Nephron (organoid): ENCODE results near the gene DMC1.
"Not testable (repeated sequence)": the region's sequence is repeated elsewhere in the genome, so short reads cannot be mapped to it uniquely, and the experiment has no call there.

ENCODE experiments used
- H3K27ac Mint-ChIP-seq, 3 experiments: 2 replicates each; pipeline ENCODE4 v1.8.0; 2020; ENCODE audit warnings: mixed read lengths in 3 of 3, mild to moderate bottlenecking in 2 of 3, moderate library complexity in 1 of 3
- H3K27me3 Mint-ChIP-seq: 2 replicates; pipeline ENCODE4 v1.8.0; 2021; ENCODE audit warnings: low read depth, mild to moderate bottlenecking, moderate library complexity, mixed read lengths
- H3K36me3 Mint-ChIP-seq: 2 replicates; pipeline ENCODE4 v1.8.0; 2020; ENCODE audit warnings: low read depth, mixed read lengths
- H3K4me1 Mint-ChIP-seq: 2 replicates; pipeline ENCODE4 v1.8.0; 2020; ENCODE audit warnings: mixed read lengths
- H3K4me3 Mint-ChIP-seq, 3 experiments: 2 replicates each; pipeline ENCODE4 v1.8.0; 2020; ENCODE audit warnings: mild to moderate bottlenecking in 3 of 3, mixed read lengths in 3 of 3, moderate library complexity in 2 of 3
- H3K9me3 Mint-ChIP-seq: 2 replicates; pipeline ENCODE4 v1.8.0; 2020; ENCODE audit warnings: mixed read lengths
- TF ChIP-seq, protein P1 (sequence below), 3 experiments: fragments of 200-600 bp; sonication (generic); IDR thresholded peaks; one replicate each; pipeline ENCODE4 v1.5.0; 2021; ENCODE audit warnings: antibody characterized with exemption in 3 of 3; ENCODE audit not compliant: unreplicated experiment in 3 of 3

The DMC1 gene, protein sequence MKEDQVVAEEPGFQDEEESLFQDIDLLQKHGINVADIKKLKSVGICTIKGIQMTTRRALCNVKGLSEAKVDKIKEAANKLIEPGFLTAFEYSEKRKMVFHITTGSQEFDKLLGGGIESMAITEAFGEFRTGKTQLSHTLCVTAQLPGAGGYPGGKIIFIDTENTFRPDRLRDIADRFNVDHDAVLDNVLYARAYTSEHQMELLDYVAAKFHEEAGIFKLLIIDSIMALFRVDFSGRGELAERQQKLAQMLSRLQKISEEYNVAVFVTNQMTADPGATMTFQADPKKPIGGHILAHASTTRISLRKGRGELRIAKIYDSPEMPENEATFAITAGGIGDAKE

DNA sequence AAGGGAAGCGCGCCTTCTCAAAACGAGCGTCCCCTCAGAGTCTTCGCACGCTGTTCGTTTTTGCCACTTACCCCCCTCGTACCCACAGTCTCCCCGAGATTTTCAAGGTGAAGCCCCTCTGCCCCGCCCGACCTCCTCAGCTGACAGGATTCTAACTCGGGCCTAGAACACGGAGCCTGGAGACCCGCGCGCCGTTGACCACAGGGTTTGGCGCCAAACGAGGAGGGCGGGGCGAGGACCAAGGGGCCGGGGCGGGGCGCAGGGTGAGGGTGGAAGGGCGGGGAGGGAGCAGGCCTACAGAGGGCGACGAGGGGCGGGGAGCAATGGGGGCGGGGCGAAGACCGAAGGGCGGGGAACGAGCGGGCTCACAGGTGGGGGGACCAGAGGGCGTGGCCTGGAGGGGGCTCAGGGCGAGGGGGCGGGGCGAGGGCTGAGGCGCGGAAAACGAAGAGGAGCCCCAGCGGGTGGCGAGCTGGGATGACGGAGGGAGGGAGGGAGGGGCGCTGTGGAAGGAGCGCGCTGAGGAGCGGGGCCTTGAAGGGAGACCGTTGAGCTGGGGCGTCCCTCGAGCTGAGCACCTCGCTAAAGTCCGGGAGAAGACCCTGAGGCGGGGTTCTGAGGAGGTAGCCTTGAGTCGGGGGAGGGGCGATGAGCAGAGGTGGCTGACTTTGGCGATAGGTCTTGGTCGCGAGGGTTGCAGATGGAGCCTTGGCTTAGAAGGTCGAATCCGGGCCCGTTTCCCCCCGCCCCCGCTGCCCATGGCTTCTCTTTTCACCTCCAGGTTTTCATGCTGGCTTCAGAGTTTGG is at the start of gene DMC1:
DMC1 (minus strand) TSS at position 212 of the 807 bp plus-strand sequence. CDS start 1,927 bp downstream, outside the sequence.
- H3K27me3 Mint-ChIP-seq, result peaks cover 7% of the 10 kb centered on the region
- H3K9me3 Mint-ChIP-seq, result no peaks in the 10 kb centered on the region
- TF ChIP-seq, protein P1, sequence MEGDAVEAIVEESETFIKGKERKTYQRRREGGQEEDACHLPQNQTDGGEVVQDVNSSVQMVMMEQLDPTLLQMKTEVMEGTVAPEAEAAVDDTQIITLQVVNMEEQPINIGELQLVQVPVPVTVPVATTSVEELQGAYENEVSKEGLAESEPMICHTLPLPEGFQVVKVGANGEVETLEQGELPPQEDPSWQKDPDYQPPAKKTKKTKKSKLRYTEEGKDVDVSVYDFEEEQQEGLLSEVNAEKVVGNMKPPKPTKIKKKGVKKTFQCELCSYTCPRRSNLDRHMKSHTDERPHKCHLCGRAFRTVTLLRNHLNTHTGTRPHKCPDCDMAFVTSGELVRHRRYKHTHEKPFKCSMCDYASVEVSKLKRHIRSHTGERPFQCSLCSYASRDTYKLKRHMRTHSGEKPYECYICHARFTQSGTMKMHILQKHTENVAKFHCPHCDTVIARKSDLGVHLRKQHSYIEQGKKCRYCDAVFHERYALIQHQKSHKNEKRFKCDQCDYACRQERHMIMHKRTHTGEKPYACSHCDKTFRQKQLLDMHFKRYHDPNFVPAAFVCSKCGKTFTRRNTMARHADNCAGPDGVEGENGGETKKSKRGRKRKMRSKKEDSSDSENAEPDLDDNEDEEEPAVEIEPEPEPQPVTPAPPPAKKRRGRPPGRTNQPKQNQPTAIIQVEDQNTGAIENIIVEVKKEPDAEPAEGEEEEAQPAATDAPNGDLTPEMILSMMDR (IDR thresholded peaks at IDR 0.05; ENCODE audit: unreplicated experiment in 3 of 3), result no peak
- peak within 1 kb of the TSS; percentile 91 to 93 (median 92) for H3K4me3 Mint-ChIP-seq
- H3K36me3 Mint-ChIP-seq, result no peaks in the 10 kb centered on the region
- H3K4me1 Mint-ChIP-seq, result peaks cover 47% of the 10 kb centered on the region
- H3K27ac Mint-ChIP-seq, result peak within 1 kb of the TSS; percentile 70 to 88 (median 81)

DNA sequence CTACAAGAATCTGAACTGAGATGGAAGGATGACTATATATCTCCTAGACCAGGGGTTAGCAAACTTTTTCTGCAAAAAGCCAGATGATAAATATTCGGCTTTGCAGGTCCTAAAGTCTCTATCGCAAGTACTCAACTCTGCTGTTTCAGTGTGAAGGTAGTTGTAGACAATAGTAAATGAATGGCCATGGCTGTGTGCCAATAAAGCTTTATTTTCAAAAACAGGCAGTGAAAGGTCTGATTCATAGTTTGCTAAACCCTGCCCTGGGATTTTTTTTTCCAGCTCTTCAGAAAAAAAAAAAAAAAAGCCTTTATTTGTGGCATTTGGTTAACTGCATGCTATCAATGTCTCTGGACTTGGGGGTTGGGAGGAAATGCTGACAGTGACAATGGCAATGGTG is 48.7 kb upstream of the DMC1 start:
- Mint-ChIP-seq H3K27me3 (peaks cover 3% of the 10 kb centered on the region), H3K4me3 (no peak overlapping the region), H3K36me3 (peaks cover 61% of the 10 kb centered on the region), H3K9me3 (peaks cover 8% of the 10 kb centered on the region), H3K4me1 (no peaks in the 10 kb centered on the region), H3K27ac (no peak overlapping the region)
- TF ChIP-seq, protein P1 (IDR thresholded peaks at IDR 0.05; ENCODE audit: unreplicated experiment in 3 of 3), result no peak

DNA sequence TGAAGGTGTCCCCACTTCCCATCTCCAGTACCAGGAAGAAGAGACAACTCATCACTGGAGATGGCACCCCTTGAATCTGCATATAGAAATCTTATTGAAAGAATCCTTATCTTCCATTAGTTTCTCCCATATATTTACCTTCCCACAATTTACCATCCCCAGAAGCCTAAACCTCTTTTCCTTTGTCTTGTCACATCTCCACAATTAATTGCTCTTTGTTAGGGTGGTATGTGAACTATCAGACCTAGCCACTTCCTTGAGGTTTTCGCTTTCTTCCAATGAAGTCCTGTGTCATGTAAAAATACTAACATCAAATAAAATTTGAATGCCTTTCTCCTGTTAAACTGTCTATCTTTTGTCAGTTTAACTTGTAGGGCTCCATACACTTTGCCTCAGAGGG is 48.3 kb upstream of the DMC1 start:
- Mint-ChIP-seq H3K9me3 (peaks cover 8% of the 10 kb centered on the region), H3K27ac (no peak overlapping the region), H3K4me3 (no peak overlapping the region), H3K36me3 (peaks cover 63% of the 10 kb centered on the region), H3K27me3 (peaks cover 3% of the 10 kb centered on the region), H3K4me1 (no peaks in the 10 kb centered on the region)
- TF ChIP-seq, protein P1 (IDR thresholded peaks at IDR 0.05; ENCODE audit: unreplicated experiment in 3 of 3), result no peak

DNA sequence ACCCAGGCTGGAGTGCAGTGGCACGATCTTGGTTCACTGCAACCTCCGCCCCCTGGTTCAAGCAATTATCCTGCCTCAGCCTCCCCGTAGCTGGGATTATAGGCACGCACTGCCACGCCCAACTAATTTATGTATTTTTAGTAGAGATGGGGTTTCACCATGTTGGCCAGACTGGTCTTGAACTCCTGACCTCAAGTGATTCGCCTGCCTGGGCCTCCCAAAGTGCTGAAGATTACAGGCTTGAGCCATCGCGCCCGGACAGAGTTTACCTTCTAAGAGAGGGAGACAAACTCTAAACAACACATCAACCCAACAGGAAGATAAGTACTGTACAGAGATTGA is 45.1 kb upstream of the DMC1 start:
- not testable (repeated sequence) for H3K27ac Mint-ChIP-seq, H3K4me3 Mint-ChIP-seq, H3K4me1 Mint-ChIP-seq, H3K27me3 Mint-ChIP-seq, H3K9me3 Mint-ChIP-seq
- peaks cover 68% of the 10 kb centered on the region for H3K36me3 Mint-ChIP-seq

DNA sequence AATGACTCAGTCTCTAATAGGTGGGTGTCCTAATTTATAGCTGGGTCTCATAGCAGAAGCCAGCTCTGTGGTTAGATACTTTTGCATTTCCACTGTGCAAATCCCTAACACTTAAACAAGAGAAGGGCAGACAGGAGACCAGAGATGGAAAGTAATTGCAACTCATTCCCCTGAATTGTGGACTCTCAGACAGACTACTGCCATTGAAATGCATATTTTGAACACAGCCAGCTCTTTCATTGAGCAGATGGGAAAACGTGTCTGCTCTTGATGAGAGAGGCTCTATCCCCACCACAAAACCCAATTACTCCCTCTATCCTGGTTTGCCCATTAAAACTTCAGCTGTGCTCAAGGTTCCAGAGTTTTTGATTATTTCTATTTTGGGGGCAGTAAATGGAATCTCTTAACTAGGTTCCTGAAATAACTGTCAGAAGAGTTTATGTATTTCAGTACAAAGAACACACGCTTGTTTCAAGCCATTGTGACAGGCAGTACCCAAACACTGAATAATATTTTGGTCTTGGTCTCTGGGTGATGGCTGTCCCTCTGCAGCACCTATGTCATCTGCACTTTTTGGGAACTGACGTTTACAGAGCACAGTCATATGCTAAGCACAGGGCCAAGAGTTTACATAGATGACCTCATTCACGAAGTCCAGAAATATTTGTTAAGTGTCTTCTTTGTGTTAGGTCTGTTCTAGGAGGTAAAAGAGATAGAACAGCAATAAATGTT is 44.5 kb upstream of the DMC1 start:
- H3K9me3 Mint-ChIP-seq, result peaks cover 6% of the 10 kb centered on the region
- H3K4me3 Mint-ChIP-seq, result no peak overlapping the region
- peaks cover 3% of the 10 kb centered on the region for H3K27me3 Mint-ChIP-seq
- H3K36me3 Mint-ChIP-seq, result peaks cover 64% of the 10 kb centered on the region
- peaks cover under 1% of the 10 kb centered on the region for H3K4me1 Mint-ChIP-seq
- no peak overlapping the region for H3K27ac Mint-ChIP-seq
- TF ChIP-seq, protein P1 (IDR thresholded peaks at IDR 0.05; ENCODE audit: unreplicated experiment in 3 of 3), result no peak

DNA sequence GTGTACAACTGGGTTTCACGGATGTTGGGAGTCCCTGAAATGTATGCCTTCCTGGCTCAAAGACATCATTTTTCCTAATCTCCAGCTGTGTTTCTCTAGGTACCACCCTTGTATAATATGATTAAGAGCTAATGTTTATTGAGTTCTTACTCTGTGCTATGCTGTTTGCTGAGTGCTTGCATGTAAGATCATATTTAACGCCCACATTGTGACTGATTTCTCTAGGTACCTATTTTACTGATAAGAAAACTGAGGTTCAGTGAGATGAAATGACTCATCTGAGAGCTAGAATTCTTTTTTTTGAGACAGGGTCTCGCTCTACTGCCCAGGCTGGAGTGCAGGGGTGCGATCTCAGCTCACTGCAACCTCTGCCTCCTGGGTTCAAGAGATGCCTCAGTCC is 43.6 kb upstream of the DMC1 start:
- Mint-ChIP-seq H3K4me1 (peaks cover 6% of the 10 kb centered on the region), H3K27ac (no peak overlapping the region), H3K36me3 (peaks cover 60% of the 10 kb centered on the region), H3K9me3 (peaks cover 3% of the 10 kb centered on the region), H3K27me3 (peaks cover 3% of the 10 kb centered on the region), H3K4me3 (no peak overlapping the region)
- TF ChIP-seq, protein P1 (IDR thresholded peaks at IDR 0.05; ENCODE audit: unreplicated experiment in 3 of 3), result no peak
